Astrocyte of the spinal cord (primary cell): ENCODE measurements around the gene TMEM117.

Experiments
- DNase-seq: peaks from one replicate; pipeline ENCODE4 v3.0.0; 2011; ENCODE audit warnings: low read depth, low spot score
- H3K4me3 ChIP-seq: 2 replicates; pipeline ENCODE4 v1.5.1; 2011; ENCODE audit warnings: low read depth, mild to moderate bottlenecking, low read length, moderate library complexity
- in situ Hi-C: cut with HindIII; loops from 2 replicates; pipeline ENCODE4 v1.10.0; 2017; ENCODE audit warnings: low sequenced_read_pairs
- TF ChIP-seq, protein P1 (sequence below): IDR thresholded peaks from 2 replicates; pipeline ENCODE4 v1.5.1; 2012; ENCODE audit warnings: low read depth, mild to moderate bottlenecking, low read length, inconsistent platforms

TMEM117 gene

DNA sequence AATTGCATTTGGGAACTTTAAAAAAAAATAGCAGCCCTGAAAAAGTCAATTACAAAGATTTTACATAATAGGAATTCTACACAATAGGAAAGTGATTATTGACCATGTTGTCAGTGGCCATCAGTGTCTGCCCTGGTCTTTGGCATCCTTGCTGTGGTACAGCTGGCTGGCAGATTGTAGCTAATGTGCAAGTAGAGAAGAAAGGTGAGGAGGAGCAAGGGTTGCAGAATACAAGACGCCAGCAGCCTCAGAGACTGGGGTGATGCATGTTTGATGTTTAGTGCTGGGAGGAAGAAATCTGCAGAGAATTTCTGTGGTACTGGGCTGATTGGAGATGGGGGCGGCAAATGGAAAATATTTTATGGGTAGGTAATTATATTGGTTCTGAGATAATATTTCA, 322.9 kb downstream of the TMEM117 start:
- DNase-seq: no peak
- in situ Hi-C loops: no loop called here
- no peak overlapping the region for H3K4me3 ChIP-seq
- TF ChIP-seq, protein P1, sequence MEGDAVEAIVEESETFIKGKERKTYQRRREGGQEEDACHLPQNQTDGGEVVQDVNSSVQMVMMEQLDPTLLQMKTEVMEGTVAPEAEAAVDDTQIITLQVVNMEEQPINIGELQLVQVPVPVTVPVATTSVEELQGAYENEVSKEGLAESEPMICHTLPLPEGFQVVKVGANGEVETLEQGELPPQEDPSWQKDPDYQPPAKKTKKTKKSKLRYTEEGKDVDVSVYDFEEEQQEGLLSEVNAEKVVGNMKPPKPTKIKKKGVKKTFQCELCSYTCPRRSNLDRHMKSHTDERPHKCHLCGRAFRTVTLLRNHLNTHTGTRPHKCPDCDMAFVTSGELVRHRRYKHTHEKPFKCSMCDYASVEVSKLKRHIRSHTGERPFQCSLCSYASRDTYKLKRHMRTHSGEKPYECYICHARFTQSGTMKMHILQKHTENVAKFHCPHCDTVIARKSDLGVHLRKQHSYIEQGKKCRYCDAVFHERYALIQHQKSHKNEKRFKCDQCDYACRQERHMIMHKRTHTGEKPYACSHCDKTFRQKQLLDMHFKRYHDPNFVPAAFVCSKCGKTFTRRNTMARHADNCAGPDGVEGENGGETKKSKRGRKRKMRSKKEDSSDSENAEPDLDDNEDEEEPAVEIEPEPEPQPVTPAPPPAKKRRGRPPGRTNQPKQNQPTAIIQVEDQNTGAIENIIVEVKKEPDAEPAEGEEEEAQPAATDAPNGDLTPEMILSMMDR: no peak

DNA sequence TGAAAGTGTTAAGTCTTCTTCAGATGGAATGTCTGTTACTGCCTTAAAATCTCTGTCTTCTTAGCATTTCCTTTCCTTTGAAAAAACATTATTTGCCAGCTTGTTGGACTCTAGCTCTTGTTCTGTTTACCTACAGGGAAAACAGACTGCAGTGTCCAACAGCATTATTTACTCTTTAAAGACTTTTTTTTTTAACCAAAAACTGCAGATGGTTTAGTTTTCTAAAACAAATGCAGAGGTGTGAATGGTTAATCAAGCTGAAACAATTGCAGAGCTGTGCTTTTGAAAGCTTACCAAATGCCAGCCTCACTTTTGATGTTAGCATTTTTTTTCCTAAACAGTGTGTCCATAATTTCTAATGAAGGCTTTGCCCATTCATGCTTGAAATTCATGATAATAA, 323.3 kb downstream of the TMEM117 start:
- TF ChIP-seq, protein P1: no peak
- in situ Hi-C loops: no loop called here
- H3K4me3 ChIP-seq: no peak overlapping the region
- DNase-seq: no peak

DNA sequence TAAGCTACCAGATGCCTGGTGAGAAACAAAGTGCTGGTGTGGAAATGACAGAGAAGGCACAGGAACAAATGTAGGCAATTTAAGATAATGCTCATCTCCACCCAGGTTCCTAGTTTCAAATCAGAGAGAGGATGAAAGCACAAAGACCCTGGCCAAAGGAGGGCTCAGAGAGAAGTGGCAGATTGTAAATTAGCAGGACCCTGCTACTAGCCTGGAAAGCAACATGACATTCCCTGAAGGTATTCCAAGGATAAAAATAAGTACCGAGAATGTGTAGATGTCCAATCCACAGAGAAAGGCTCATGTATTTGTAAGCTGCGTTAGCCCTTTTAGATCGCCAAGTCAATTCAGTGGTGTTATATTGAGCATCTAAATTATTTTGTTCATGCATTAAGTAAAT, 324.0 kb downstream of the TMEM117 start:
- TF ChIP-seq, protein P1: no peak
- in situ Hi-C loops: no loop called here
- no peak overlapping the region for H3K4me3 ChIP-seq
- DNase-seq: no peak

DNA sequence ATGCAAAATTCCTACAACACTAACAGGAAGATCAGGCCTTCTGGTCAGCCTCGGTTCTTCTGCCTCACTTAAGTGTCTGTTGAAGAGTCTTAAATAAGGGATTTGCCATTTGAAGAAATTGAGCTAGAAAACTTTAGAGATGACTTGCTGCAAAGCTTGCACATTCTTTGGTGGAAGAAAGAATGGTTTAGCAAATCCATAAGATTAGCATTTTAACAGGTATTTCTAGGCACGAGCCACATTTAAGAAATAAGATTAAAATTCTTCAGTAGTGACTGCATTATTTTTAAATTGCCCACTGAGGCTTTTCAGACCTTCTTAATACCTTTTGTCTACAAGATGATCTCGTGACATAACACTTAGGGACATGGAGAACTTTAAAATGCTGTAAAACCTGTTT, 327.1 kb downstream of the TMEM117 start:
- no peak for DNase-seq
- H3K4me3 ChIP-seq: no peak overlapping the region
- TF ChIP-seq, protein P1: no peak
- in situ Hi-C loops: no loop called here

DNA sequence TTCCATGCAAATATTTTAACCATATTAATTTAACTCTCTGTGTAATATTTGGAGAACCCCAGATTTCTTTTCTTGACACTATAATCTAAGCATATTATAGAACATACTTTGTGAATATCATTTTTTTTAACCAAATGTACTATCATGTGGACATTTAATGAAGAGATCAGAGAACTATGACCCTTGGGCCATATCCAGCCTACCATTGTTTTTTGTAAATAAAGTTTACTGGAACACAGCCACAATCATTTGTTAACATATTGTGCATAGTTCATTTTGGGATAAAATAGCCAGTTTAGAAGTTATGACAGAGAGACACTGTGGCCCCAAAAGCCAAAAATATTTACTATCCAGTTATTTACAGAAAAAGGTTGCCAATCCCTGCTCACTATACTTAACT, 338.2 kb downstream of the TMEM117 start:
- TF ChIP-seq, protein P1: no peak
- no peak for DNase-seq
- in situ Hi-C loops: no loop called here
- H3K4me3 ChIP-seq: no peak overlapping the region

DNA sequence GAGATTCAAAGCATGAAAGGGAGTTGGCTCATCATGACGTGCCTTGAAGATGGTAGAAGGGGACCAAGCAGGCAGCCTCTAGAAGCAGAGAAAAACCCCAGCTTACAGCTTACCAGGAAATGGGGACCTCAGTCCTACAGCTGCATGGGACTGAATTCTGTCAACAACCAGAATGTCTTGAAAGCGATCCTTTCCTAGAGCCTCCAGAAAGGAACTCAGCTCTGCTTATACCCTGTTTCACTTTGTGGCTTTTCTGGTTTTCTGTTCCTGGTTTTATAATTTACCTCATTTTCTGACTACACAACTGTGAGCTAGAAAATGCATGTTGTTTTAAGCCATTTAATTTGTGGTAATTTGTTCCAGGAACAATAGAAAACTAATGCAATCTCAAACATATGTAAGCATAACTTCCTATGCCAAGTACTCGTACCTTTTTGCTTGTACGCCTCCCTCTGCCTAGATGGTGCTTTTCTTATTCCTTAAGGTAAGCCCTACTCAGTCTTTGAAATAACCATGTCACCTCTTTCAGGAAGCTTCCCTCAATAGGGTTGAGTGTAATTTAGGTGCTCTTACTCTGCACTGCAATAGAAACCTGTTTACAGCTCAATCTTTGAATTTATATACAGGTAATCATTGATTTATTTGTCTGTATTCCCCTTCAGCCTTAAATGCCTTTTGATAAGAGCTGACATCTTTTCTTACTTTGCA, 348.8 kb downstream of the TMEM117 start:
- no peak overlapping the region for H3K4me3 ChIP-seq
- TF ChIP-seq, protein P1: no peak
- DNase-seq: no peak
- in situ Hi-C loops: no loop called here
